Activated CD8-positive, alpha-beta T cell treated with anti-CD3 and anti-CD28 coated beads for 36 hours (primary cell): Measurements from ENCODE around the gene EPS15. TPM values are rescaled to one million over a fixed set of nuclear protein-coding genes. Genes with fewer than 3 reads are reported as not detected.
A peak's percentile ranks its signal among the peaks of the same experiment; 100 is the strongest.

Source experiments
- ATAC-seq: fragments of 200-7000 bp; cut with Tn5 transposase; one replicate; pipeline ENCODE4 v1.10.0; 2021; ENCODE audit warnings: mild to moderate bottlenecking, moderate library complexity
- CTCF ChIA-PET: fragments of 350-600 bp; sonication (Branson Sonifier 250); formaldehyde crosslinking; loops from one replicate; lab custom pipeline; 2021; ENCODE audit warnings: antibody characterized with exemption; lab: Charles Lee
- POLR2A ChIA-PET: fragments of 350-600 bp; sonication (Branson Sonifier 250); formaldehyde crosslinking; loops from one replicate; lab custom pipeline; 2021; ENCODE audit warnings: antibody characterized with exemption; lab: Charles Lee
- DNase-seq: peaks from one replicate; pipeline ENCODE4 v3.0.0-alpha.2; 2020
- H3K27ac Mint-ChIP-seq: one replicate; pipeline ENCODE4 v1.8.0; 2021; ENCODE audit warnings: mild to moderate bottlenecking, mixed read lengths
- H3K27me3 Mint-ChIP-seq: one replicate; pipeline ENCODE4 v1.8.0; 2021; ENCODE audit warnings: mixed read lengths
- H3K36me3 Mint-ChIP-seq: one replicate; pipeline ENCODE4 v1.8.0; 2021; ENCODE audit warnings: low read depth, mixed read lengths
- H3K4me1 Mint-ChIP-seq: one replicate; pipeline ENCODE4 v1.8.0; 2021; ENCODE audit warnings: low read depth, mixed read lengths
- H3K4me3 Mint-ChIP-seq: one replicate; pipeline ENCODE4 v1.8.0; 2021; ENCODE audit warnings: mild to moderate bottlenecking, moderate library complexity, mixed read lengths
- H3K9me3 Mint-ChIP-seq: one replicate; pipeline ENCODE4 v1.8.0; 2021; ENCODE audit warnings: mixed read lengths
- intact Hi-C: fragments of 100-400 bp; cut with micrococcal nuclease; formaldehyde crosslinking; loops from one replicate; pipeline ENCODE4 v1.10.0; 2022
- total RNA-seq, 2 experiments: library from RNA; stranded (reverse); gene quantifications; one replicate each; pipeline ENCODE4 v1.2.3, GENCODE V29; 2021
- TF ChIP-seq, protein P1 (sequence below): fragments of 200-600 bp; IDR thresholded peaks from one replicate; pipeline ENCODE4 v1.8.0; 2022; ENCODE audit warnings: antibody characterized with exemption, mild to moderate bottlenecking

Gene EPS15
- total RNA-seq, 2 experiments from 2014 or later, result 56.6 to 63.6 TPM

DNA sequence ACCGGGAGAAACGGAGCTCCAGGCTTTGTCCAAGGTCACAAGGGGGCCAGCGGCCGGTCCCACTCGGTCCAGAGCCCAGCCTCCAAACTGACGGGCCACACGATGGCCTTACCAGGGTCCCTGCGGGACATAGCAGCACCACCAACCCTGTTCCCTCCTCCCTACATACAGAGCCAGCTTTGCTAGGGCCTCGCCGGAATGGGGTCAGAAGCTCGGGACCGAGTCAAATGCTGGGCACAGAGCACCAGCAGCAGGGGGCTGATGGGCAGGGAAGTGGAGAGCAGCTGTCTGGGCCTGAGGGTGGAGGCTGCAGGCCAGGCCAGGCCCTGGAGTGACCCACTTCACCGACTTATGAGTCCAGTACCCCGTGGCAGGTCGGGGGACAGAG is 173.8 kb downstream of the EPS15 start:
- peaks cover 31% of the 10 kb centered on the region for H3K27me3 Mint-ChIP-seq
- TF ChIP-seq, protein P1, sequence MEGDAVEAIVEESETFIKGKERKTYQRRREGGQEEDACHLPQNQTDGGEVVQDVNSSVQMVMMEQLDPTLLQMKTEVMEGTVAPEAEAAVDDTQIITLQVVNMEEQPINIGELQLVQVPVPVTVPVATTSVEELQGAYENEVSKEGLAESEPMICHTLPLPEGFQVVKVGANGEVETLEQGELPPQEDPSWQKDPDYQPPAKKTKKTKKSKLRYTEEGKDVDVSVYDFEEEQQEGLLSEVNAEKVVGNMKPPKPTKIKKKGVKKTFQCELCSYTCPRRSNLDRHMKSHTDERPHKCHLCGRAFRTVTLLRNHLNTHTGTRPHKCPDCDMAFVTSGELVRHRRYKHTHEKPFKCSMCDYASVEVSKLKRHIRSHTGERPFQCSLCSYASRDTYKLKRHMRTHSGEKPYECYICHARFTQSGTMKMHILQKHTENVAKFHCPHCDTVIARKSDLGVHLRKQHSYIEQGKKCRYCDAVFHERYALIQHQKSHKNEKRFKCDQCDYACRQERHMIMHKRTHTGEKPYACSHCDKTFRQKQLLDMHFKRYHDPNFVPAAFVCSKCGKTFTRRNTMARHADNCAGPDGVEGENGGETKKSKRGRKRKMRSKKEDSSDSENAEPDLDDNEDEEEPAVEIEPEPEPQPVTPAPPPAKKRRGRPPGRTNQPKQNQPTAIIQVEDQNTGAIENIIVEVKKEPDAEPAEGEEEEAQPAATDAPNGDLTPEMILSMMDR, result no peak
- H3K4me3 Mint-ChIP-seq, result no peak overlapping the region
- POLR2A ChIA-PET, result interaction anchor here (0.7 kb wide), 1 partner anchor 9 kb away, joined by 3 read pairs; no protein-coding TSS in a partner anchor
- CTCF ChIA-PET, result no interaction called here
- H3K27ac Mint-ChIP-seq, result no peak overlapping the region
- no peaks in the 10 kb centered on the region for H3K9me3 Mint-ChIP-seq
- no peaks in the 10 kb centered on the region for H3K36me3 Mint-ChIP-seq
- intact Hi-C loops, result no loop called here
- peaks cover 2% of the 10 kb centered on the region for H3K4me1 Mint-ChIP-seq
- ATAC-seq (no peak), DNase-seq (no peak)

DNA sequence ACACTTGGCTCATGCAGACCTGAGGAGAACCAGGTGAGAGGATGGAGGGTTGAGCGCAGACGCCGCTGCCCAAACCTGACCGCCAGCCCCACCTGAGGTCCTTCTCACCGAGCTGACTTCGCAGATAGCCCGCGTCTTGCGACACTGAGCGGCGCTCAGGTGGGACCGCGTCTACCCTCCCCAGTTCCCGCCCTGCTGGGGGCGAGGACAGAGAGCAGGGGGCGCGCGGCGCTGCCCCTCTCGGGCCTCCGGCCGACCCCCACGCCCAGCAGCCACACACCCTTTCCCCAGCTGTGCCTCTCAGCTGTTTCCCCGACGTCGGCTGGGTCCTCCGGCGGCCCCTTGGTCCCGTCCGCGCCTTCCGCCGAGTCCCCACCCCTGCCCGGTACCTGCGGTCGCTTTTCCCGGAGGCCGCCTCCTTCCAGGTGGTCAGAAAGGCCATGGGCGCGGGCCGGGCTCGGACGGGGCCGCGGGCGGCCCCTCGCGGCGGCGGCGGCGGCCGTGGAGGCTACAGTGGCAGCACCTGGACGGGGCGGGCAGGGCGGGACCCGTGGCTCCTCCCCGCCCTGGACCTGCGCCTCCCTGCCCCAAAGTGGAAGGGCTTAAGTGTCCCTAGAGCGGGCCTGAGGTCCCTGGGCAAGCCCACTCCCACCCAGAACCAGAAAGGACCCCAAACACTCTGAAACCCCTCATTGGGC is 174.3 kb downstream of the EPS15 start:
- POLR2A ChIA-PET, result interaction anchor here (0.7 kb wide), 1 partner anchor 9 kb away, joined by 3 read pairs; no protein-coding TSS in a partner anchor
- Mint-ChIP-seq H3K36me3 (no peaks in the 10 kb centered on the region), H3K4me3 (no peak overlapping the region)

DNA sequence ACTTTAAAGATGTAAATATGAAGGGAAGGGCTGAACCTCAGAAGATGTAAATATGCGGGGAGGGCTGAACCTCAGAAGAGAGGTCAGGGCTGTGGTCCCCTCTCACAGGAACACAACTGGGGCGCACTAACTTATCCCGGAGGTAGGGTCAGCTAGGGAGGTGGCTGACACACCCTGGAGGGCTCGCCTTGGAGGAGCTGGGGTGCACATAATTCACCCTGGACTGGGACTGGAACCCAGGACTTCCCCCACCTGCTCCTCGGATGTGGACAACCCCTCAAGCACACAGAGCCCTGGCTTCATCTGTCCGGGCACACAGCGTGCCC is 174.8 kb downstream of the EPS15 start:
- Mint-ChIP-seq H3K9me3 (no peaks in the 10 kb centered on the region), H3K27ac (no peak overlapping the region), H3K36me3 (no peaks in the 10 kb centered on the region), H3K4me3 (no peak overlapping the region), H3K4me1 (peaks cover 2% of the 10 kb centered on the region), H3K27me3 (peaks cover 31% of the 10 kb centered on the region)
- POLR2A ChIA-PET, result no interaction called here
- TF ChIP-seq, protein P1, result no peak
- intact Hi-C loops, result no loop called here
- ATAC-seq, result no peak
- DNase-seq, result no peak
- CTCF ChIA-PET, result no interaction called here

More for the DNA sequence above, 174.3 kb downstream of the EPS15 start:
- intact Hi-C loops, result no loop called here
- Mint-ChIP-seq H3K27ac (no peak overlapping the region), H3K4me1 (peaks cover 2% of the 10 kb centered on the region), H3K9me3 (no peaks in the 10 kb centered on the region), H3K27me3 (peaks cover 31% of the 10 kb centered on the region)
- ATAC-seq (peak; percentile 34), DNase-seq (no peak)
- CTCF ChIA-PET, result no interaction called here
- TF ChIP-seq, protein P1, result no peak

DNA sequence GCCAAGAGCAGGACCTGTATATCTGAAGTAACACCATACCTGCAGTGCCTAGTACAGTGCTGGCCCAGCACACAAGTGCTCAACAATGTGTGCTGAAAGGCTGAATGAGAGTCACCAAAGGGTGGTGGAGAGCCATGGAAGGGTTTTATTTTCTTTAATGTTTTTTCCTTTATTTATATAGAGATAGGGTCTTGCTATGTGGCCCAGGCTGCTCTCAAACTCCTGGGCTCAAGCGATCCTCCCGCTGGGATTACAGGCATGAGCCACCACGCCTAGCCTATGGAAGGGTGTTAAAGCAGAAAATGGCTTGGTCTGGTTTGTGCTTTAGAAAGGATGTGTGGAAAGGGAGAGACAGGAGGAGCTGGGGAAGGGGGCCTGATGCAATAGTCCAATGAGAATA is 175.4 kb downstream of the EPS15 start:
- no peak overlapping the region for H3K4me3 Mint-ChIP-seq
- ATAC-seq (no peak), DNase-seq (no peak)
- H3K27ac Mint-ChIP-seq, result no peak overlapping the region
- intact Hi-C loops, result no loop called here
- H3K36me3 Mint-ChIP-seq, result no peaks in the 10 kb centered on the region
- H3K9me3 Mint-ChIP-seq, result no peaks in the 10 kb centered on the region
- TF ChIP-seq, protein P1, result no peak
- ChIA-PET POLR2A (no interaction called here), CTCF (no interaction called here)
- H3K27me3 Mint-ChIP-seq, result peaks cover 31% of the 10 kb centered on the region
- H3K4me1 Mint-ChIP-seq, result peaks cover 2% of the 10 kb centered on the region

DNA sequence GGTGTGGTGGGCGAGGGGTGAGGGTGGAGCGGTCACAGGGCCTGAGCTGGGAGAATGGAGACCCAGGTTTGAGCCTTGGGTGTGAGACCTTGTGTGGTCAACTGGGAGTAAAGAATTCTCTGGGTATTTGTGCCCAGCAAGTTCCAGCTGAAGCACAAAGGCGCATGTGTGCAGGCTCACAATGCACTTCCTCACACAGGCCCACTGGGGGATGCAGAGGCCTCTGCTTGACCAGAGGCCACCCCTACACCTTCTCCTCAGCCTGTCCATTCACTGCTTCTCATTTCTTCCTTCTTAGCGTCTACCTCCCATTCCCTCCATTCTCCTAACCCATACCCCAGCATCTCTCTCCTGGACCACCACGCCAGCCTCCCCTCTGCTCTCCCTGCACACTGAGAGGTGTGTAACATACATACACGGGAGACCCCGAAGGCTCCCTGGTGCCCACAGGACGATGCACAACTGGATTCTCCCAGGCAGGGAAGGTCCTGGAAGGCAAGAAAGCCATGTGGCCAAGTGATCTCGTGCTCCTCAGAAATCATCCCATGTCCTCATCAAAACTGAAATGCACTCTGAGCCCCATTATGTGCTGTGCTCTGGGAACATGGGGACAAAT is 176.4 kb downstream of the EPS15 start:
- TF ChIP-seq, protein P1, result no peak
- intact Hi-C loops, result no loop called here
- Mint-ChIP-seq H3K27me3 (peaks cover 31% of the 10 kb centered on the region), H3K27ac (no peak overlapping the region), H3K4me1 (peaks cover 2% of the 10 kb centered on the region), H3K9me3 (no peaks in the 10 kb centered on the region), H3K36me3 (no peaks in the 10 kb centered on the region), H3K4me3 (no peak overlapping the region)
- POLR2A ChIA-PET, result no interaction called here
- DNase-seq (no peak), ATAC-seq (no peak)
- CTCF ChIA-PET, result interaction anchor here (1.5 kb wide), 1 partner anchor 17 kb away, joined by 3 read pairs; no protein-coding TSS in a partner anchor
